Measurements from ENCODE around the gene RGS6. TPM values are rescaled to one million over a fixed set of nuclear protein-coding genes. Genes with fewer than 3 reads are reported as not detected.

The RGS6 gene
- total RNA-seq, 1 experiment from 2014 or later, result not detected

GRCh38 chr14:72169521-72169920, 237.3 kb downstream of the RGS6 start:
- H3K4me1 ChIP-seq, result no peaks in the 10 kb centered on the region
- H3K27me3 ChIP-seq, result no peaks in the 10 kb centered on the region
- no peak overlapping the region for H3K27ac ChIP-seq
- H3K4me3 ChIP-seq, result no peak overlapping the region
- H3K9me3 ChIP-seq (replicated peaks), result no peaks in the 10 kb centered on the region
- no peaks in the 10 kb centered on the region for H3K36me3 ChIP-seq
- DNase-seq, result peak in 1 of 2 experiments; percentile 5

- H3K9me3 ChIP-seq (replicated peaks), result no peaks in the 10 kb centered on the region
- no peaks in the 10 kb centered on the region for H3K4me1 ChIP-seq
- H3K27ac ChIP-seq, result no peak overlapping the region
- H3K4me3 ChIP-seq, result no peak overlapping the region
- no peak for DNase-seq
- no peaks in the 10 kb centered on the region for H3K27me3 ChIP-seq
- no peaks in the 10 kb centered on the region for H3K36me3 ChIP-seq
Observed at GRCh38 chr14:72172049-72172448, 239.8 kb downstream of the RGS6 start.

- Histone ChIP-seq H3K9me3 (replicated peaks) (no peaks in the 10 kb centered on the region), H3K4me1 (no peaks in the 10 kb centered on the region), H3K36me3 (no peaks in the 10 kb centered on the region), H3K27ac (no peak overlapping the region), H3K4me3 (no peak overlapping the region), H3K27me3 (no peaks in the 10 kb centered on the region)
- no peak for DNase-seq
Observed at GRCh38 chr14:72172597-72172996, 240.4 kb downstream of the RGS6 start.

GRCh38 chr14:72173038-72173720, 240.9 kb downstream of the RGS6 start:
- Histone ChIP-seq H3K9me3 (replicated peaks) (no peaks in the 10 kb centered on the region), H3K36me3 (no peaks in the 10 kb centered on the region), H3K4me1 (no peaks in the 10 kb centered on the region), H3K4me3 (no peak overlapping the region), H3K27ac (no peak overlapping the region), H3K27me3 (no peaks in the 10 kb centered on the region)
- no peak for DNase-seq

- Histone ChIP-seq H3K27ac (no peak overlapping the region), H3K9me3 (replicated peaks) (no peaks in the 10 kb centered on the region), H3K4me3 (no peak overlapping the region), H3K4me1 (no peaks in the 10 kb centered on the region), H3K27me3 (no peaks in the 10 kb centered on the region), H3K36me3 (no peaks in the 10 kb centered on the region)
- DNase-seq, result peak in 1 of 2 experiments; percentile 2
Observed at GRCh38 chr14:72177251-72177650, 245.0 kb downstream of the RGS6 start.

GRCh38 chr14:72178517-72178916, 246.3 kb downstream of the RGS6 start:
- H3K9me3 ChIP-seq (replicated peaks), result no peaks in the 10 kb centered on the region
- no peak overlapping the region for H3K27ac ChIP-seq
- peak in 1 of 2 experiments; percentile 1 for DNase-seq
- no peaks in the 10 kb centered on the region for H3K36me3 ChIP-seq
- H3K4me1 ChIP-seq, result no peaks in the 10 kb centered on the region
- H3K27me3 ChIP-seq, result no peaks in the 10 kb centered on the region
- no peak overlapping the region for H3K4me3 ChIP-seq

- H3K27me3 ChIP-seq, result no peaks in the 10 kb centered on the region
- no peak for DNase-seq
- H3K9me3 ChIP-seq (replicated peaks), result no peaks in the 10 kb centered on the region
- no peak overlapping the region for H3K27ac ChIP-seq
- no peaks in the 10 kb centered on the region for H3K36me3 ChIP-seq
- no peak overlapping the region for H3K4me3 ChIP-seq
- no peaks in the 10 kb centered on the region for H3K4me1 ChIP-seq
Observed at GRCh38 chr14:72182708-72183432, 250.6 kb downstream of the RGS6 start.

GRCh38 chr14:72183631-72184030, 251.4 kb downstream of the RGS6 start:
- H3K27me3 ChIP-seq, result no peaks in the 10 kb centered on the region
- H3K36me3 ChIP-seq, result no peaks in the 10 kb centered on the region
- no peak overlapping the region for H3K27ac ChIP-seq
- no peaks in the 10 kb centered on the region for H3K4me1 ChIP-seq
- H3K4me3 ChIP-seq, result no peak overlapping the region
- no peak for DNase-seq
- H3K9me3 ChIP-seq (replicated peaks), result no peaks in the 10 kb centered on the region

- H3K4me1 ChIP-seq, result no peaks in the 10 kb centered on the region
- no peak overlapping the region for H3K27ac ChIP-seq
- no peak for DNase-seq
- peaks cover 6% of the 10 kb centered on the region; the same call in 1 of the 2 replicates for H3K27me3 ChIP-seq
- no peaks in the 10 kb centered on the region for H3K36me3 ChIP-seq
- H3K4me3 ChIP-seq, result no peak overlapping the region
- no peaks in the 10 kb centered on the region for H3K9me3 ChIP-seq (replicated peaks)
Observed at GRCh38 chr14:72186523-72186922, 254.3 kb downstream of the RGS6 start.

- no peak overlapping the region for H3K27ac ChIP-seq
- H3K27me3 ChIP-seq, result no peaks in the 10 kb centered on the region
Observed at GRCh38 chr14:72196237-72197015, 264.2 kb downstream of the RGS6 start.

GRCh38 chr14:72201645-72202044, 269.4 kb downstream of the RGS6 start:
- Histone ChIP-seq H3K4me3 (no peak overlapping the region), H3K27me3 (no peaks in the 10 kb centered on the region), H3K36me3 (no peaks in the 10 kb centered on the region), H3K27ac (no peak overlapping the region), H3K4me1 (no peaks in the 10 kb centered on the region), H3K9me3 (replicated peaks) (no peaks in the 10 kb centered on the region)
- no peak for DNase-seq

More at GRCh38 chr14:72196237-72197015, 264.2 kb downstream of the RGS6 start:
- DNase-seq, result no peak
- H3K9me3 ChIP-seq (replicated peaks), result no peaks in the 10 kb centered on the region
- H3K4me1 ChIP-seq, result no peaks in the 10 kb centered on the region
- H3K36me3 ChIP-seq, result no peaks in the 10 kb centered on the region
- H3K4me3 ChIP-seq, result no peak overlapping the region

- no peaks in the 10 kb centered on the region for H3K4me1 ChIP-seq
- H3K36me3 ChIP-seq, result no peaks in the 10 kb centered on the region
Observed at GRCh38 chr14:72213424-72213823, 281.2 kb downstream of the RGS6 start.

GRCh38 chr14:72215080-72215479, 282.9 kb downstream of the RGS6 start:
- Histone ChIP-seq H3K27ac (no peak overlapping the region), H3K36me3 (no peaks in the 10 kb centered on the region), H3K27me3 (no peaks in the 10 kb centered on the region), H3K4me1 (no peaks in the 10 kb centered on the region), H3K9me3 (replicated peaks) (no peaks in the 10 kb centered on the region), H3K4me3 (no peak overlapping the region)
- no peak for DNase-seq

More at GRCh38 chr14:72213424-72213823, 281.2 kb downstream of the RGS6 start:
- Histone ChIP-seq H3K27ac (no peak overlapping the region), H3K4me3 (no peak overlapping the region), H3K9me3 (replicated peaks) (no peaks in the 10 kb centered on the region), H3K27me3 (no peaks in the 10 kb centered on the region)
- DNase-seq, result no peak

- Histone ChIP-seq H3K4me3 (no peak overlapping the region), H3K27me3 (no peaks in the 10 kb centered on the region), H3K4me1 (no peaks in the 10 kb centered on the region), H3K27ac (no peak overlapping the region), H3K36me3 (no peaks in the 10 kb centered on the region), H3K9me3 (replicated peaks) (no peaks in the 10 kb centered on the region)
- no peak for DNase-seq
Observed at GRCh38 chr14:72217135-72217534, 284.9 kb downstream of the RGS6 start.

GRCh38 chr14:72222046-72222445, 289.8 kb downstream of the RGS6 start:
- no peak overlapping the region for H3K4me3 ChIP-seq

More at GRCh38 chr14:72222046-72222445, 289.8 kb downstream of the RGS6 start:
- Histone ChIP-seq H3K4me1 (no peaks in the 10 kb centered on the region), H3K27me3 (no peaks in the 10 kb centered on the region), H3K36me3 (no peaks in the 10 kb centered on the region), H3K9me3 (replicated peaks) (no peaks in the 10 kb centered on the region), H3K27ac (no peak overlapping the region)
- DNase-seq, result no peak
